ENCODE data around the gene RAD51B.

DNA sequence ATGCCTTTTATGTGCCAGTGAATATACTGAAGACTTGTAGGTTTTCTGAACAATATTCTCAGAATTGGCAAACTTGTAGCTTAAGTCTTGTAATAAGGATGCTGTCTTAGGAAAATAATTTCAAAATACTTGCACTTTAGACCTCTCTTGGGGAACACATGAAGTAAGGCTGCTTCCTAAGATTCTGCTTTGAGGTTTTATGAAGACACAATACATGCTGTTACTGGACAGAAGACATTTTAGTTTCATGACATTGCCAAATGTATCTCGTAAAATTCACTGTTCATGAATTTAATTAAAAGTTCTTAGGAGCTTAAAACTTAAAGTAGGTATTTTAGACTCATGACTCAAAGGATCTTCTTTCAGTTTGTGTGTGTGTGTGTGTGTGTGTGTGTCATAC lies 80.7 kb downstream of the RAD51B start:
- TF ChIP-seq, protein P1, sequence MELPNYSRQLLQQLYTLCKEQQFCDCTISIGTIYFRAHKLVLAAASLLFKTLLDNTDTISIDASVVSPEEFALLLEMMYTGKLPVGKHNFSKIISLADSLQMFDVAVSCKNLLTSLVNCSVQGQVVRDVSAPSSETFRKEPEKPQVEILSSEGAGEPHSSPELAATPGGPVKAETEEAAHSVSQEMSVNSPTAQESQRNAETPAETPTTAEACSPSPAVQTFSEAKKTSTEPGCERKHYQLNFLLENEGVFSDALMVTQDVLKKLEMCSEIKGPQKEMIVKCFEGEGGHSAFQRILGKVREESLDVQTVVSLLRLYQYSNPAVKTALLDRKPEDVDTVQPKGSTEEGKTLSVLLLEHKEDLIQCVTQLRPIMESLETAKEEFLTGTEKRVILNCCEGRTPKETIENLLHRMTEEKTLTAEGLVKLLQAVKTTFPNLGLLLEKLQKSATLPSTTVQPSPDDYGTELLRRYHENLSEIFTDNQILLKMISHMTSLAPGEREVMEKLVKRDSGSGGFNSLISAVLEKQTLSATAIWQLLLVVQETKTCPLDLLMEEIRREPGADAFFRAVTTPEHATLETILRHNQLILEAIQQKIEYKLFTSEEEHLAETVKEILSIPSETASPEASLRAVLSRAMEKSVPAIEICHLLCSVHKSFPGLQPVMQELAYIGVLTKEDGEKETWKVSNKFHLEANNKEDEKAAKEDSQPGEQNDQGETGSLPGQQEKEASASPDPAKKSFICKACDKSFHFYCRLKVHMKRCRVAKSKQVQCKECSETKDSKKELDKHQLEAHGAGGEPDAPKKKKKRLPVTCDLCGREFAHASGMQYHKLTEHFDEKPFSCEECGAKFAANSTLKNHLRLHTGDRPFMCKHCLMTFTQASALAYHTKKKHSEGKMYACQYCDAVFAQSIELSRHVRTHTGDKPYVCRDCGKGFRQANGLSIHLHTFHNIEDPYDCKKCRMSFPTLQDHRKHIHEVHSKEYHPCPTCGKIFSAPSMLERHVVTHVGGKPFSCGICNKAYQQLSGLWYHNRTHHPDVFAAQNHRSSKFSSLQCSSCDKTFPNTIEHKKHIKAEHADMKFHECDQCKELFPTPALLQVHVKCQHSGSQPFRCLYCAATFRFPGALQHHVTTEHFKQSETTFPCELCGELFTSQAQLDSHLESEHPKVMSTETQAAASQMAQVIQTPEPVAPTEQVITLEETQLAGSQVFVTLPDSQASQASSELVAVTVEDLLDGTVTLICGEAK (IDR thresholded peaks at IDR 0.05) = no peak
- TF ChIP-seq, protein P1 (CRISPR knock-in tag; IDR thresholded peaks at IDR 0.05) = no peak
- TF ChIP-seq EZH2 (conservative IDR thresholded peaks at IDR 0.05; ENCODE audit: low read depth, low read length) = no peak
- TF ChIP-seq ZNF605 (CRISPR knock-in tag; IDR thresholded peaks at IDR 0.05) = no peak
- TF ChIP-seq ZNF549 (CRISPR knock-in tag; IDR thresholded peaks at IDR 0.05) = no peak
- TF ChIP-seq RCOR2 (CRISPR knock-in tag; IDR thresholded peaks at IDR 0.05) = no peak
- TF ChIP-seq, protein P2, sequence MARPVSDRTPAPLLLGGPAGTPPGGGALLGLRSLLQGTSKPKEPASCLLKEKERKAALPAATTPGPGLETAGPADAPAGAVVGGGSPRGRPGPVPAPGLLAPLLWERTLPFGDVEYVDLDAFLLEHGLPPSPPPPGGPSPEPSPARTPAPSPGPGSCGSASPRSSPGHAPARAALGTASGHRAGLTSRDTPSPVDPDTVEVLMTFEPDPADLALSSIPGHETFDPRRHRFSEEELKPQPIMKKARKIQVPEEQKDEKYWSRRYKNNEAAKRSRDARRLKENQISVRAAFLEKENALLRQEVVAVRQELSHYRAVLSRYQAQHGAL (CRISPR knock-in tag; IDR thresholded peaks at IDR 0.05; ENCODE audit: not compliant biosample characterization) = no peak
- no peak for TF ChIP-seq CHD4 (IDR thresholded peaks at IDR 0.05; ENCODE audit: borderline replicate concordance, low read length)
- TF ChIP-seq ZNF207 (IDR thresholded peaks at IDR 0.05; ENCODE audit: borderline replicate concordance) = no peak
- no peak for TF ChIP-seq SMAD1 (CRISPR knock-in tag; IDR thresholded peaks at IDR 0.05; ENCODE audit: borderline replicate concordance, low read depth)
- TF ChIP-seq, protein P3, sequence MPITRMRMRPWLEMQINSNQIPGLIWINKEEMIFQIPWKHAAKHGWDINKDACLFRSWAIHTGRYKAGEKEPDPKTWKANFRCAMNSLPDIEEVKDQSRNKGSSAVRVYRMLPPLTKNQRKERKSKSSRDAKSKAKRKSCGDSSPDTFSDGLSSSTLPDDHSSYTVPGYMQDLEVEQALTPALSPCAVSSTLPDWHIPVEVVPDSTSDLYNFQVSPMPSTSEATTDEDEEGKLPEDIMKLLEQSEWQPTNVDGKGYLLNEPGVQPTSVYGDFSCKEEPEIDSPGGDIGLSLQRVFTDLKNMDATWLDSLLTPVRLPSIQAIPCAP (CRISPR knock-in tag; IDR thresholded peaks at IDR 0.05; ENCODE audit: low read depth) = no peak
- TF ChIP-seq ZNF383 (CRISPR knock-in tag; IDR thresholded peaks at IDR 0.05; ENCODE audit: borderline replicate concordance) = no peak
- TF ChIP-seq ZNF432 (CRISPR knock-in tag; IDR thresholded peaks at IDR 0.05; ENCODE audit: borderline replicate concordance) = no peak
- TF ChIP-seq POLR2AphosphoS5 (IDR thresholded peaks at IDR 0.05; ENCODE audit: low read depth, low read length) = no peak
- no peak for TF ChIP-seq HMG20B (CRISPR knock-in tag; conservative IDR thresholded peaks at IDR 0.05)

All from HepG2 (cell line).